A375 (cell line): ENCODE data around the gene SNU13. TPM values are rescaled to one million over a fixed set of nuclear protein-coding genes. Genes with fewer than 3 reads are reported as not detected.

Experiments used
- small RNA-seq: library from RNA; depleted of rRNA; stranded (forward); fragments of <200 nt; gene quantifications from one replicate; pipeline ENCODE3, GENCODE V24; 2014
- total RNA-seq: library from RNA; depleted of rRNA; stranded (reverse); fragments of >200 nt; shearing (Covaris generic); gene quantifications from 2 replicates; pipeline ENCODE4 v1.2.3, GENCODE V29; 2014; rRNA removed

The SNU13 gene
- total RNA-seq = 150 and 170 TPM in 2 replicates

DNA sequence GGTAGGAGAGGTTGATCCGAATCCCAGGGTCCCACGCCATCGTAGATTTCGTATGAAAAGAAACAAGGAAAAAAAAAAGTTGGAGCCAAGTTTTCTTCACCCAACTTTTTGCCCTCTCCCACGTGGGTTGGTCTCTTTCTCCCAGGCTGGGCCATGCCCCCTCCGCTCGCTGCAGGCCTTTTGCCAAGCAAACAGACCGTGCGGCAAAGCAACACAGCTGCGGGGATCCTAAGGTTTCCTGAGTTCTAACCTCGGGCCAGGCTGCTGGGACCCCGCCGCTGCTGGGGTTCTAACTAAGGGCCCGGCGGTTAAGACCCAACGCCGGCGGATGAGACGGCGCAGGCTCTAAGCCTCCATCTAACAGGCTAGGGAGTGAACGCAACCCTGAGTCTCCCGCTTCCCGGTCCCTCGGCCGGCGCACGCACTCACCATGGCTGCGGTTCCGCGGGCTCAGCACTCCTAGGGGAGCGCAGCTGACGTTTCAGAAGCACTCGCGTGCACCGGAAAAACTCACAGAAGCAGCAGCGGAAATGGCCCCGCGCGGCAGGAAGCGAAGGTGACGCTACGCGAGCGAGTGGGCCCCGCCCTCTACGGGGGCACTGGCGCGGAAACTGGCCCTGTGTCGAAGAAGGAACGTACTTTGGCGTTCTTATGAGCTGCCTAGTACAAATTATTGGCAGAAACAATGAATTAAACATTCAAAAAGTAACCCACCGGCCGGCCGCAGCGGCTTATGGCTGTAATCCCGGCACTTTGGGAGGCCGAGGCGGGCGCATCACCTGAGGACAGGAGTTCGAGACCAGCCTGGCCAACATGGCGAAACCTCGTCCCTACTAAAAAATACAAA is at the start of gene SNU13:
TSS of gene SNU13 (minus strand) at position 503 of the 847 bp plus-strand sequence. CDS start at position 432, 71 bp downstream.

DNA sequence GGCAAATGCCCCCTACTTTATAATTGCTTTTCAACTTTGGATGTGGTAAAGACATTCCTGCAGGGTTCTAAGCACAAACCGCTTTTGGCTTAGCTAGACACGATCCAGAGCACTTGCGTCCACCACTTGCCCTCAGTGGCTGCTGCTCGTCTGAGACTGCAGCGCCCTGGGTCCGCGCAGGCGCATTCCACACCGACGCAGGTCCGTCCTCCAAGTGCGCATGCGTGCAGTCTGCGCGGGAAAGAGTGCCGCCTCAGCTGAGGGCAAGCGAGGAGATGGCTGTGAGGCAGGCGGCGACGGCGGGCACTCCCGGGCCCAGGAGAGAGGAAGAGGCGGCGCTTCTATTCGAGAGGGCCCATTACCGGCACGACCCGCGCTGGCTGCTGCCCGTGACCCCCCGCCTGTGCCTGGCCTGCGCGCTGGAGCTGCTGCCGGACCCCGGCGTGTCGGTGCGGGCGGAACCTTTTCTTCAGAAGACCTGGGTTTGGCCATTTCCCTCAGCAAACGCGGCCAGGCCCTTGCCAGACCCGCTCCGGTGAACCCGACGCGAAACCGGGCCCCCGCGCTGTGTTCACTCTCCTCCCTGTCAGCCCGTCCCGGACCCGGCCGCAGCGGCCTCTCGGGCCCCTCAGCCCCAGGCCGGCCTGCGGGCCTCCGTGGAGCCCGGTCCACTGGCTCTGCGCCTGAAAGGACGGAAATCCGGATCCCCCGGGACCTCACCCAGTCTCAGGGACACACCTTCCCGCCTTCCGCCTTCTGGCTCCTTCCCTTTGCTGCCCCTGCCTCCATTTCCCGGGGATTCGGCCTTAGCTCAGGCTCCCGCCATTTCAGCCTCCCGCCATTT is 10.8 kb upstream of the SNU13 start, which contains the start of gene MEI1:
TSS of gene MEI1 (plus strand) at position 240 of the 844 bp plus-strand sequence. CDS start at position 276, 36 bp downstream.

Small RNA genes within 50 kb of the gene (small RNA-seq; reads per million reads assigned to genes)
- not detected for gene HMGN2P10
- gene RF00019 = not detected
- gene RNU6-476P = not detected
- not detected for gene RNU6ATAC22P

Other genes starting within 250 kb of the SNU13 start
- 25.1 and 25.4 TPM in 2 replicates for gene TOB2, start 242.1 kb downstream of the SNU13 start, total RNA-seq
- 67.3 and 74.7 TPM in 2 replicates for gene PHF5A, start 220.2 kb downstream of the SNU13 start, total RNA-seq
- gene ACO2, start 219.8 kb downstream of the SNU13 start, total RNA-seq = 45.5 and 51.5 TPM in 2 replicates
- gene POLR3H, start 144.4 kb downstream of the SNU13 start, total RNA-seq = 15.0 and 22.0 TPM in 2 replicates
- gene CSDC2, start 127.9 kb downstream of the SNU13 start, total RNA-seq = 0.13 TPM in 1 of 2 replicates, not detected in the other
- gene PMM1, start 99.0 kb downstream of the SNU13 start, total RNA-seq = 13.2 and 16.8 TPM in 2 replicates
- gene DESI1, start 67.8 kb downstream of the SNU13 start, total RNA-seq = 19.8 and 25.2 TPM in 2 replicates
- 310 and 343 TPM in 2 replicates for gene XRCC6, start 67.6 kb downstream of the SNU13 start, total RNA-seq
- 0.11 TPM in 1 of 2 replicates, not detected in the other for gene MEI1, start 10.6 kb upstream of the SNU13 start, total RNA-seq
- 5.6 and 7.4 TPM in 2 replicates for gene CCDC134, start 111.8 kb upstream of the SNU13 start, total RNA-seq
- 39.7 and 51.8 TPM in 2 replicates for gene SREBF2, start 144.2 kb upstream of the SNU13 start, total RNA-seq
- gene SHISA8, start 226.2 kb upstream of the SNU13 start, total RNA-seq = not detected in 2 replicates
- 0.34 and 0.37 TPM in 2 replicates for gene TNFRSF13C, start 237.9 kb upstream of the SNU13 start, total RNA-seq